GM12878 (cell line): Measurements from ENCODE around the gene ADAMTSL3. TPM values are rescaled to one million over a fixed set of nuclear protein-coding genes. Genes with fewer than 3 reads are reported as not detected.

Experiments used
- ATAC-seq: fragments of 200-7000 bp; cut with Tn5 transposase; 3 replicates; pipeline ENCODE4 v1.9.1; 2020; ENCODE audit warnings: mild to moderate bottlenecking, moderate library complexity
- BruUV-seq: library from RNA; stranded (reverse); fragments of 400-500 nt; replicated peaks from 2 replicates; lab custom pipeline; 2021; lab: Mats Ljungman, UMichigan
- CTCF ChIA-PET: fragments of 300-600 bp; sonication (Branson Sonifier 250); formaldehyde crosslinking; extraction: SDS; loops from one replicate; lab custom pipeline; 2021; ENCODE audit warnings: inconsistent platforms; lab: Yijun Ruan, JAX
- POLR2A ChIA-PET: fragments of 350-600 bp; formaldehyde crosslinking; extraction: SDS; loops from one replicate; lab custom pipeline; 2021; ENCODE audit warnings: inconsistent platforms; lab: Charles Lee
- RAD21 ChIA-PET: fragments of 300-600 bp; sonication (Branson Sonifier 250); formaldehyde crosslinking; loops from one replicate; lab custom pipeline; 2023; ENCODE audit warnings: antibody characterized with exemption; ENCODE audit not compliant: unreplicated experiment; lab: Charles Lee
- SMC1A ChIA-PET: fragments of 300-600 bp; sonication (Branson Sonifier 250); formaldehyde crosslinking; loops from one replicate; lab custom pipeline; 2023; ENCODE audit not compliant: unreplicated experiment, uncharacterized antibody; lab: Charles Lee
- DNase-seq: peaks from one replicate; pipeline ENCODE4 v3.0.0-alpha.2; 2011; ENCODE audit warnings: low read depth, low spot score
- FAIRE-seq: peaks from 3 replicates; lab custom pipeline; 2011; peaks lifted over from hg19 to GRCh38; lab: Jason Lieb, UNC
- H2AFZ ChIP-seq: 2 replicates; pipeline ENCODE4 v1.6.0; 2011; ENCODE audit warnings: low read depth, low read length, control low read depth; ENCODE audit not compliant: control insufficient read depth
- H3K27ac ChIP-seq: 2 replicates; pipeline ENCODE4 v1.5.1; 2011; ENCODE audit warnings: control low read depth; ENCODE audit not compliant: control insufficient read depth, insufficient read depth
- H3K27me3 ChIP-seq, 2 experiments: replicated peaks in 1 of 2; 2 replicates each; pipeline versions ENCODE4 v1.6.0 to v1.6.1; 2011; ENCODE audit warnings: low read length in 1 of 2; ENCODE audit not compliant: control insufficient read depth in 2 of 2, insufficient read depth in 2 of 2
- H3K36me3 ChIP-seq, 2 experiments: 2 replicates each; pipeline ENCODE4 v1.5.1; 2011; ENCODE audit warnings: low read length in 1 of 2; ENCODE audit not compliant: control insufficient read depth in 2 of 2, insufficient read depth in 2 of 2
- H3K4me1 ChIP-seq: 2 replicates; pipeline ENCODE4 v1.6.1; 2011; ENCODE audit warnings: mild to moderate bottlenecking, low read length, moderate library complexity, mixed read lengths; ENCODE audit not compliant: control insufficient read depth, insufficient read depth
- H3K4me2 ChIP-seq: 2 replicates; pipeline ENCODE4 v1.6.0; 2011; ENCODE audit warnings: control low read depth; ENCODE audit not compliant: control insufficient read depth, insufficient read depth
- H3K4me3 ChIP-seq: fragments of 200-600 bp; sonication (generic); 2 replicates; pipeline ENCODE4 v1.5.1; 2016
- H3K79me2 ChIP-seq: 2 replicates; pipeline ENCODE4 v1.6.0; 2011; ENCODE audit warnings: low read length; ENCODE audit not compliant: control insufficient read depth, insufficient read depth
- H3K9ac ChIP-seq: 2 replicates; pipeline ENCODE4 v1.8.0; 2011; ENCODE audit warnings: low read length, control low read depth, mixed read lengths; ENCODE audit not compliant: control insufficient read depth, insufficient read depth
- H3K9me3 ChIP-seq: replicated peaks from 3 replicates; pipeline ENCODE4 v1.5.1; 2011; ENCODE audit warnings: mild to moderate bottlenecking, low read length; ENCODE audit not compliant: control insufficient read depth, insufficient read depth
- H4K20me1 ChIP-seq: 2 replicates; pipeline ENCODE4 v1.6.0; 2011; ENCODE audit not compliant: control insufficient read depth, insufficient read depth
- CEBPB ChIP-seq, 2 experiments: fragments of 150-350 bp in 1 of 2; IDR thresholded peaks; 2 replicates each; pipeline ENCODE4 v1.6.1; 2012 to 2014; ENCODE audit warnings: low read depth in 2 of 2, low read length in 2 of 2, borderline replicate concordance in 1 of 2, inconsistent platforms in 1 of 2
- HCFC1 ChIP-seq: fragments of 150-350 bp; IDR thresholded peaks from 2 replicates; pipeline ENCODE4 v1.6.1; 2014; ENCODE audit warnings: low read length
- MEF2A ChIP-seq: IDR thresholded peaks from 2 replicates; pipeline ENCODE4 v1.6.1; 2011; ENCODE audit warnings: low read depth, mild to moderate bottlenecking, low read length, moderate library complexity; ENCODE audit not compliant: insufficient read depth
- MYC ChIP-seq: IDR thresholded peaks from 2 replicates; pipeline ENCODE4 v1.6.1; 2011; ENCODE audit warnings: mild to moderate bottlenecking, low read length, moderate library complexity, inconsistent platforms; ENCODE audit not compliant: insufficient read depth, insufficient replicate concordance, insufficient read length, severe bottlenecking
- ZBTB33 ChIP-seq: fragments of 450-650 bp; IDR thresholded peaks from 2 replicates; pipeline ENCODE4 v1.6.1; 2017; ENCODE audit warnings: mild to moderate bottlenecking
- WGBS: methylation state at CpG from one replicate; pipeline ENCODE4 v1.1.6; 2016; ENCODE audit warnings: low lambda C conversion rate; ENCODE audit not compliant: insufficient replicate concordance, insufficient coverage; ENCODE audit errors: missing lambda C conversion rate; 5-methylcytosine and 5-hydroxymethylcytosine counted together
- in situ Hi-C: fragments of 300-500 bp; cut with MboI; formaldehyde crosslinking; loops from 9 replicates; pipeline ENCODE4 v1.14.3; 2018; ENCODE audit warnings: mixed read lengths
- intact Hi-C: fragments of 100-400 bp; cut with micrococcal nuclease; formaldehyde crosslinking; loops from one replicate; pipeline ENCODE4 v1.14.2; 2022; ENCODE audit not compliant: unreplicated experiment
- polyA plus RNA-seq, 11 experiments: library from polyadenylated mRNA; depleted of rRNA in 4 of 11; unstranded in 6 of 11; stranded (reverse) in 5 of 11; fragments of >200 nt; fragmentation: Nextera tagmentation in 4 of 11; fragmentation: Illumina TruSeq in 1 of 11; extraction: Ambion mirVana in 4 of 11; extraction: Trizol in 1 of 11; gene quantifications; 1 replicate in 1 of 11; 2 replicates in 10 of 11; pipeline versions ENCODE4 v1.2.1 to v1.2.3, GENCODE V29; 2011 to 2016; ENCODE audit warnings: inconsistent platforms in 2 of 11, missing spikeins in 2 of 11, low read depth in 1 of 11
- total RNA-seq, 4 experiments: library from RNA; depleted of rRNA in 3 of 4; stranded (reverse); fragments of >200 nt in 3 of 4; fragmentation: Illumina TruSeq in 1 of 4; extraction: Trizol in 1 of 4; gene quantifications; 2 replicates each; pipeline versions ENCODE4 v1.2.1 to v1.2.3, GENCODE V29; 2013 to 2021

ADAMTSL3 gene
- total and polyA plus RNA-seq, 10 of the 15 experiments (the other 5 are each of a cell fraction or from before 2014, with no cell fraction given): 0.01 to 0.28 (median 0.13) TPM

GRCh38 chr15:83846847-83847246 is 192.9 kb downstream of the ADAMTSL3 start:
- ChIA-PET CTCF (no interaction called here), POLR2A (no interaction called here), RAD21 (no interaction called here), SMC1A (interaction anchor here (0.6 to 1.1 kb wide), 2 partner anchors 23 to 55 kb away, joined by 3 to 4 read pairs; no protein-coding TSS in a partner anchor)
- Histone ChIP-seq H3K4me3 (no peak overlapping the region), H3K4me1 (no peaks in the 10 kb centered on the region), H3K79me2 (no peaks in the 10 kb centered on the region), H2AFZ (no peak overlapping the region), H4K20me1 (no peaks in the 10 kb centered on the region), H3K9ac (no peak overlapping the region), H3K4me2 (no peak overlapping the region), H3K27ac (no peak overlapping the region), H3K27me3 (no peaks in the 10 kb centered on the region), H3K9me3 (no peaks in the 10 kb centered on the region), H3K36me3 (no peaks in the 10 kb centered on the region)
- ATAC-seq: no peak
- no peak for DNase-seq
- no peak for FAIRE-seq
- no peak for TF ChIP-seq CEBPB (IDR thresholded peaks at IDR 0.05; ENCODE audit: borderline replicate concordance in 1 of 2, low read depth in 2 of 2, low read length in 2 of 2)
- TF ChIP-seq HCFC1: no peak
- no peak for TF ChIP-seq MEF2A
- no peak for TF ChIP-seq ZBTB33
- TF ChIP-seq MYC: no peak
- BruUV-seq: no TSS peak
- intact Hi-C loops: no loop called here
- in situ Hi-C loops: no loop called here
- WGBS: 62% methylated on average over 3 of the region's 3 CpGs
